Measurements from ENCODE around the gene GGN.
"Not testable (repeated sequence)": the region's sequence is repeated elsewhere in the genome, so short reads cannot be mapped to it uniquely, and the experiment has no call there.

GGN gene

GRCh38 chr19:38411898-38412297 lies 24.1 kb upstream of the GGN start:
- DNase-seq (ENCODE audit: low read depth): not testable (repeated sequence)

- no peak for DNase-seq (ENCODE audit: low read depth)
Measured at GRCh38 chr19:38411041-38411712, 23.3 kb upstream of the GGN start.

- DNase-seq (ENCODE audit: low read depth): not testable (repeated sequence)
Measured at GRCh38 chr19:38410407-38410806, 22.6 kb upstream of the GGN start.

GRCh38 chr19:38409631-38410133 lies 21.8 kb upstream of the GGN start:
- no peak for DNase-seq (ENCODE audit: low read depth)

GRCh38 chr19:38405276-38405675 lies 17.4 kb upstream of the GGN start:
- no peak for DNase-seq (ENCODE audit: low read depth)

- no peak for DNase-seq (ENCODE audit: low read depth)
Measured at GRCh38 chr19:38404858-38405257, 17.0 kb upstream of the GGN start.

GRCh38 chr19:38402967-38403674 lies 15.3 kb upstream of the GGN start, which contains the start of gene FAM98C:
FAM98C (plus strand) TSS chr19:38403093; CDS start chr19:38403154, 61 bp downstream.
- DNase-seq (ENCODE audit: low read depth): peak; percentile 97

- DNase-seq (ENCODE audit: low read depth): no peak
Measured at GRCh38 chr19:38402623-38402966, 14.8 kb upstream of the GGN start.

- DNase-seq (ENCODE audit: low read depth): no peak
Measured at GRCh38 chr19:38401148-38401547, 13.3 kb upstream of the GGN start.

- no peak for DNase-seq (ENCODE audit: low read depth)
Measured at GRCh38 chr19:38400361-38400760, 12.5 kb upstream of the GGN start.

- DNase-seq (ENCODE audit: low read depth): no peak
Measured at GRCh38 chr19:38399537-38399936, 11.7 kb upstream of the GGN start.

GRCh38 chr19:38399081-38399480 lies 11.2 kb upstream of the GGN start:
- no peak for DNase-seq (ENCODE audit: low read depth)

GRCh38 chr19:38395381-38396114 lies 7.7 kb upstream of the GGN start:
- no peak for DNase-seq (ENCODE audit: low read depth)

- DNase-seq (ENCODE audit: low read depth): peak; percentile 60
Measured at GRCh38 chr19:38394488-38394887, 6.7 kb upstream of the GGN start.

- DNase-seq (ENCODE audit: low read depth): no peak
Measured at GRCh38 chr19:38392707-38393308, 5.0 kb upstream of the GGN start.

GRCh38 chr19:38391911-38392464 lies 4.2 kb upstream of the GGN start:
- no peak for DNase-seq (ENCODE audit: low read depth)

GRCh38 chr19:38389957-38390924 lies 2.4 kb upstream of the GGN start:
- no peak for DNase-seq (ENCODE audit: low read depth)

- no peak for DNase-seq (ENCODE audit: low read depth)
Measured at GRCh38 chr19:38389101-38389925, 1.5 kb upstream of the GGN start.

GRCh38 chr19:38388349-38389100 lies 691 bp upstream of the GGN start, which contains the start of gene SPRED3:
SPRED3 (plus strand) TSS chr19:38388697; CDS start chr19:38390303, 1,606 bp downstream.
- DNase-seq (ENCODE audit: low read depth): no peak
